GM10847 (cell line): ENCODE measurements around the gene SPTB.

Experiments used
- POLR2A ChIP-seq: IDR thresholded peaks from 2 replicates; pipeline ENCODE4 v1.6.1; 2011; ENCODE audit not compliant: insufficient read length; ENCODE audit errors: extremely low read depth

The SPTB gene

GRCh38 chr14:64865109-64865508 lies 14.6 kb downstream of the SPTB start:
- no peak for TF ChIP-seq POLR2A

DNA sequence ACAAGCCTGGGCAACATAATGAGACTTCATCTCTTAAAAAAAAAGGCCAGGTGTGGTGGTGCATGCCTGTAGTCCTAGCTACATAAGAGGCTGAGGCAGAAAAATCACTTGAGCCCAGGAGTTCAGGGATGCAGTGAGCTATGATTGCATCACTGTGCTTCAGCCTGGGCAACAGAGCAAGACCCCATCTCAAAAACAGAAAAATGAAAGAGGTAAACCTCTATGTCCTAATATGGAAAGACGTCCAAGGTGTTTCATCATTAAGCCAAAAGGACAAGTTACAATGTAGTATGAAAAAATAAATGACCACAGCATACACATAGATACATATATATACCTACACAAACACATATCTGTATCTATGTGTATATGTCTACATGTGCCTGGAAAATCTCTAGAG lies 15.4 kb downstream of the SPTB start:
- TF ChIP-seq POLR2A, result no peak

- no peak for TF ChIP-seq POLR2A
Observed at GRCh38 chr14:64861916-64862315, 17.8 kb downstream of the SPTB start.

- TF ChIP-seq POLR2A, result no peak
Observed at GRCh38 chr14:64860039-64860438, 19.7 kb downstream of the SPTB start.

- TF ChIP-seq POLR2A, result no peak
Observed at GRCh38 chr14:64857979-64858744, 21.5 kb downstream of the SPTB start.

DNA sequence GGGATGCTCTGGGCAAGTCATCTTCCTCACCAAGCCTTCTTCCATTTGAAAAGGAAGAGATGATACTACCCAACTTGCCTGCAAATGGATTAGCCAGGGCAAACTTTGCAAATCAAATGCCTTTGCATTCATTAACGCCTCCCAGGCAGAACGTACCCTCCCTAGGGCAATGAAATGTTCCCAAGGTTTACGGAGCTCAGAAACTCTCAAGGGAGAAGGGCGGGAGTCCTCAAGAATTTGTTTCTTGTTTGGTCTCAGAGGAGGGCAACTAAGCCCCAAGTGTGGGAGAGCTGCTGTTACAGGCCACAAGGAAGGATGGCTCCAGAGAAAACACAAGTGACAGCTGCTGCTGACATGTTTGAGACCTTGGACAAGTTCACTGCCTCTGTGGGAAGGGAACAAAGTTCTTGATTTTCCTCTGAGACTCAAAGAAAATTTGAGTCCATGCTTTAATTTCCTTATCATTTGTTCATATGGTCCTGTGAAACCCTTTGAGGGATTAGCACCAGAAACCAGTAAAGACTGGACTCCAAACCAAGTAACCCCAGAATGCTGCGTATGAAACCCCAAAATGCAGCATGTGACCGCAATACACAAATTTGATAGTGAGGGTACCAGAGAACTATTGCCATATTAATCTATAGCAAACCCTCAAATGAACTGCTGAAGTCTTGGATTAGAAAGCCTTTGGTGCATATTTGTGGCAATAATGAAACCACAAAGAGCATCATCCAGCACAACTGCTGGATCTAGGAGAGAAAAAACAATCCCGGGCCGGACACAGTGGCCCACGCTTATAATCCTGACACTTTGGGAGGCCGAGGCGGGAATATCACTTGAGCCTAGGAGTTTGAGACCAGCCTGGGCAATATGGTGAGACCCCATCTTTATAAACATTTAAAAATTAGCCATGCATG lies 22.9 kb downstream of the SPTB start:
- TF ChIP-seq POLR2A, result no peak

DNA sequence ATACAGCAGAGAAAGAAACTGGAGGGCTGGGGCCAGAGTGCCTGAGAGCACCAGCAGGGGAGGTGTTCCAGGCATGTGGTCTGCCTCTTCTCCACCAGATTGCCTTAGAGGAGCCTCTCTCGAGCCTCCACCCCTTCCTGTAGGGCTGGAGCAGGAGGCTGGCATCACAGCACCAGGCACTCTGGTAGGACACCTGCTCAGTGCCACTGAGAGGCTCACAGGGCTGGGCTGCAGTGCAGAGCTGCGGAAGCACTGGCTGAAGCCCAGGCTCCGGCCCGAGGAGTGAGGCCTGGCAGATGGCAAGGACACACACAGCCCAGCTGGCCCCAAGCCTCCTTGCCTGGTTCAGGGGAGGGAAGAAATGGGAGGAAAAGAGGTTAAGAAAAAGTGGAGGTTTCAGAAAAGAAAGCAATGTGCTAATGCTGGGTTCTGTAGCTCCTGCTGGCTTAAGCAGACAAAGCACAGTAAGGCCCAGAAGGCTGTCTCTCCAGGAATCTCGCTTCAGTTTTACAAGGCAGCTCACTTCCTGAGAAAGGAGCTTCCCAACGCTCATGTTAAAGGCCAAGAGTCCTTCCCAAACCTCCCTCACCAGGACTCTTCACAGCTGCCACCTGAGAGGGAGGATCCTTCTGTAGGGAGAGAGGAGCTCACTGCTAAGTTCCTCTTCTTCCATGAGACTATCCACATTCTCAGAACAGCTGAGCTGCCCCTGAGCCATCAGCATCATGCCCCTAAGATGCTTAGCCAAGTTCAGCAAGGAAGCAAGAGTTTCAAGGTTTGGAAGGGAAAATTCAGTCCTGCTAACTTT lies 23.8 kb downstream of the SPTB start:
- TF ChIP-seq POLR2A, result no peak

DNA sequence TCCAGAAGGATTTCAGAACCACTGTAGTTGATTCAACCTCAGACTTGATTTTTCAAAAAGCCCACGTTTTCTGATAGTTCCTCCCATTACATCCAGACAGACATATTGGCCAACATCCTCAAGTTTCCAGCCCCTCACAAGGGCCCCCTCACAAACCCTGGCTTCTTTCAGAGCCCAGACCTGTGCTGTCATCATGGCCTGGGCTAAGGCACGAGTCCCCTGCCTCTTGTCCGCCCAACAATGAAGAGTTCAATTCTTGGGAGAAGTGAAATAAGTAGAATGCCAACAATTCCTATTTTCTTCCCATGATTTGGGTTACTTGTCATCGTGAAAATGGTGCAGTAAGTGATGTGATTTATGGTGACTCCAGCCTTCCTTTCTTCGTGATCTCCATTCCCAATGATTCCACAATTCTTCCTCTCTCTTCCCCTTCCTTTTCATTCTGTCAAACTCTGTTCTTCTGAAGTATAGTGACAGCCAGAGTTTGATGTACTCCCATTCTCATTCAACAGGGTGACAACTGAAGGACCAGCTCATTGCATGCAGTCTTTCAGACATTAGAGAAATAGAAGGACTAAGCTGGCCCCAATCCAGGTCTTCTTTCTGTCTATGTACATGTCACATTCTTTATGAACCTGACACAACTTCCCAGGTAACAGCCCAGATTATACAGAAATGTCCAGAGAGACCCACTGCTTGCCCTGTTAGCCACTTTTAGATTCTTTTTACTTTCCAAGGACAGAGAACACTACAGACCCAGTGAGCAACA lies 29.2 kb downstream of the SPTB start:
- no peak for TF ChIP-seq POLR2A

GRCh38 chr14:64849940-64850339 lies 29.8 kb downstream of the SPTB start:
- TF ChIP-seq POLR2A, result no peak

- TF ChIP-seq POLR2A, result no peak
Observed at GRCh38 chr14:64848239-64848638, 31.5 kb downstream of the SPTB start.

GRCh38 chr14:64846319-64846718 lies 33.4 kb downstream of the SPTB start:
- TF ChIP-seq POLR2A, result no peak

DNA sequence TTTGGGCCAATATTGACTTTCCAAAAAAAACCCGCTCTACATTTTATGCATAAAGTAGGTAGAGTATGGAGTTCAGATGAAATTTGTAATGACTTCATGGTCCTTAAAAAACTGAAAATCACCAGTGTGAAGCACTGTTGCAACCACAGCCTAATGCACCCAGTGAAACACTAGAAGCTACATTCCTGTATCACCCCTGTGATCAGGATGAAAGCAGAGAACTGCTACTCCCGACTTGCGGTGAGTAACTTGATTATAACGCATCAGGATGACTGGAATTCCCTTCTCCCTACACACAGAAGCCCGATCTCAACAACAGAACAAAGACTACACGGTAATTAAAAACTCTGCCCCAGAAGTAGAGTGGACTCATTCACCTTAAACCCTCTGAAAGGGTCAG lies 33.8 kb downstream of the SPTB start:
- no peak for TF ChIP-seq POLR2A

- TF ChIP-seq POLR2A, result no peak
Observed at GRCh38 chr14:64844969-64845536, 34.7 kb downstream of the SPTB start.

- TF ChIP-seq POLR2A, result no peak
Observed at GRCh38 chr14:64844272-64844671, 35.4 kb downstream of the SPTB start.
